B cell (primary cell): ENCODE data around the gene DRD2. TPM values are rescaled to one million over a fixed set of nuclear protein-coding genes. Genes with fewer than 3 reads are reported as not detected.

Source experiments
- ATAC-seq: fragments of 200-7000 bp; cut with Tn5 transposase; one replicate; pipeline ENCODE4 v1.10.0; 2021; ENCODE audit warnings: low read depth, mild to moderate bottlenecking, moderate number of reproducible peaks, moderate library complexity
- CTCF ChIA-PET: fragments of 350-600 bp; sonication (Branson Sonifier 250); formaldehyde crosslinking; loops from one replicate; lab custom pipeline; 2021; ENCODE audit warnings: antibody characterized with exemption, inconsistent platforms; lab: Charles Lee
- POLR2A ChIA-PET: fragments of 350-600 bp; sonication (Branson Sonifier 250); formaldehyde crosslinking; loops from one replicate; lab custom pipeline; 2021; ENCODE audit warnings: antibody characterized with exemption; lab: Charles Lee
- DNase-seq: peaks from one replicate; pipeline ENCODE4 v3.0.0; 2013
- H2AFZ ChIP-seq: 2 replicates; pipeline ENCODE4 v1.6.1; 2012; ENCODE audit warnings: mild to moderate bottlenecking, low read depth, low read length; ENCODE audit not compliant: insufficient read depth, poor library complexity, severe bottlenecking
- H3K27ac ChIP-seq, 2 donors: 1 replicate in 1 of 2; 2 replicates in 1 of 2; pipeline ENCODE4 v1.5.1; 2012 to 2013; ENCODE audit warnings: low read length in 2 of 2, mild to moderate bottlenecking in 2 of 2, moderate library complexity in 1 of 2
- H3K27me3 ChIP-seq, 4 experiments: fragments of 200-600 bp in 1 of 4; sonication (generic) in 1 of 4; replicated peaks in 1 of 4; 1 replicate in 2 of 4; 2 replicates in 2 of 4; pipeline versions ENCODE4 v1.6.1 to v1.7.0; 2013 to 2016; ENCODE audit warnings: low read length in 3 of 4, mild to moderate bottlenecking in 2 of 4, mixed read lengths in 1 of 4, moderate library complexity in 1 of 4; ENCODE audit not compliant: insufficient read depth in 4 of 4, control insufficient read depth in 3 of 4; ENCODE audit errors: control extremely low read depth in 1 of 4
- H3K36me3 ChIP-seq, 2 experiments: replicated peaks in 1 of 2; 1 replicate in 1 of 2; 2 replicates in 1 of 2; pipeline versions ENCODE4 v1.6.1 to v1.7.1; 2013; ENCODE audit warnings: low read length in 1 of 2; ENCODE audit not compliant: insufficient read depth in 2 of 2, control insufficient read depth in 1 of 2; ENCODE audit errors: control extremely low read depth in 1 of 2, extremely low read depth in 1 of 2
- H3K4me1 ChIP-seq, 2 donors: fragments of 200-600 bp in 1 of 2; sonication (generic) in 1 of 2; 1 replicate in 1 of 2; 2 replicates in 1 of 2; pipeline versions ENCODE4 v1.5.1 to v1.6.1; 2013 to 2017; ENCODE audit warnings: low read length in 2 of 2; ENCODE audit not compliant: control insufficient read depth in 2 of 2, insufficient read depth in 2 of 2
- H3K4me2 ChIP-seq: replicated peaks from 2 replicates; pipeline ENCODE3; 2012; ENCODE audit warnings: mild to moderate bottlenecking, low read depth, low read length; ENCODE audit not compliant: poor library complexity, severe bottlenecking
- H3K4me3 ChIP-seq, 5 experiments: fragments of 200-600 bp in 1 of 5; sonication (generic) in 1 of 5; 1 replicate in 3 of 5; 2 replicates in 2 of 5; pipeline versions ENCODE4 v1.5.1 to v1.7.0; 2011 to 2016; ENCODE audit warnings: low read length in 4 of 5, mild to moderate bottlenecking in 4 of 5, low read depth in 2 of 5, control low read depth in 1 of 5, moderate library complexity in 1 of 5; ENCODE audit not compliant: insufficient read depth in 1 of 5; ENCODE audit errors: control extremely low read depth in 1 of 5, extremely low read depth in 1 of 5
- H3K79me2 ChIP-seq: fragments of 200-600 bp; sonication (generic); one replicate; pipeline ENCODE4 v1.6.0; 2016; ENCODE audit warnings: low read length; ENCODE audit not compliant: control insufficient read depth, insufficient read depth
- H3K9ac ChIP-seq: fragments of 200-600 bp; sonication (generic); 2 replicates; pipeline ENCODE4 v1.6.1; 2017; ENCODE audit warnings: mild to moderate bottlenecking, low read length, moderate library complexity
- H3K9me3 ChIP-seq, 3 donors: one replicate each; pipeline versions ENCODE4 v1.6.1 to v1.7.1; 2013; ENCODE audit warnings: low read length in 2 of 3; ENCODE audit not compliant: control insufficient read depth in 2 of 3, insufficient read depth in 1 of 3; ENCODE audit errors: control extremely low read depth in 1 of 3
- H4K20me1 ChIP-seq: 2 replicates; pipeline ENCODE4 v1.6.0; 2012; ENCODE audit warnings: mild to moderate bottlenecking, low read length; ENCODE audit not compliant: insufficient read depth, control insufficient read depth, poor library complexity, severe bottlenecking
- H3K27ac Mint-ChIP-seq: one replicate; pipeline ENCODE4 v1.8.0; 2021; ENCODE audit warnings: mixed read lengths
- H3K27me3 Mint-ChIP-seq: one replicate; pipeline ENCODE4 v1.8.0; 2021; ENCODE audit warnings: mixed read lengths
- H3K4me1 Mint-ChIP-seq: one replicate; pipeline ENCODE4 v1.8.0; 2021; ENCODE audit warnings: mixed read lengths
- H3K4me3 Mint-ChIP-seq: one replicate; pipeline ENCODE4 v1.8.0; 2021; ENCODE audit warnings: mixed read lengths
- H3K9me3 Mint-ChIP-seq: one replicate; pipeline ENCODE4 v1.8.0; 2022; ENCODE audit warnings: mixed read lengths; ENCODE audit not compliant: insufficient read depth
- EZH2 ChIP-seq: IDR thresholded peaks from 2 replicates; pipeline ENCODE4 v1.6.1; 2012; ENCODE audit warnings: borderline replicate concordance, low read depth, mild to moderate bottlenecking, moderate library complexity, low read length; ENCODE audit not compliant: insufficient read depth, poor library complexity, severe bottlenecking
- WGBS: methylation state at CpG from one replicate; pipeline ENCODE4 v1.1.5; 2013; ENCODE audit warnings: missing lambda C conversion rate; ENCODE audit not compliant: insufficient coverage; 5-methylcytosine and 5-hydroxymethylcytosine counted together
- intact Hi-C: fragments of 100-400 bp; cut with micrococcal nuclease; formaldehyde crosslinking; loops from one replicate; pipeline ENCODE4 v1.10.0; 2022
- polyA plus RNA-seq: library from polyadenylated mRNA; depleted of rRNA; stranded (reverse); fragments of >200 nt; gene quantifications from 2 replicates; pipeline ENCODE4 v1.2.3, GENCODE V29; 2012
- total RNA-seq, 2 donors: library from RNA; stranded (reverse); fragments of 120-200 nt in 1 of 2; gene quantifications; 1 replicate in 1 of 2; 2 replicates in 1 of 2; pipeline versions ENCODE4 v1.2.3 to v1.2.4, GENCODE V29; 2013 to 2022
- TF ChIP-seq, protein P1 (sequence below): fragments of 200-600 bp; IDR thresholded peaks from one replicate; pipeline ENCODE4 v1.8.0; 2022; ENCODE audit warnings: antibody characterized with exemption, mild to moderate bottlenecking

The DRD2 gene
- total and polyA plus RNA-seq, 2 donors (not counting 1 experiment from before 2014, with no cell fraction given), result not detected

GRCh38 chr11:113389272-113389671 is 85.9 kb downstream of the DRD2 start:
- no peaks in the 10 kb centered on the region for H3K9me3 Mint-ChIP-seq
- H3K4me3 ChIP-seq, result no peak overlapping the region
- H3K27me3 ChIP-seq, result peaks cover 0 to 31% (median 19%) of the 10 kb centered on the region in 4 experiments
- no peak for ATAC-seq
- H3K9ac ChIP-seq, result no peak overlapping the region
- H4K20me1 ChIP-seq, result no peaks in the 10 kb centered on the region
- H3K4me3 Mint-ChIP-seq, result no peak overlapping the region
- peaks cover 4% of the 10 kb centered on the region for H3K27me3 Mint-ChIP-seq
- no peaks in the 10 kb centered on the region for H3K4me1 Mint-ChIP-seq
- no peak overlapping the region for H3K4me2 ChIP-seq
- H3K4me1 ChIP-seq, result peaks cover 0 to 9% of the 10 kb centered on the region in 2 donors
- no peak overlapping the region for H2AFZ ChIP-seq
- POLR2A ChIA-PET, result no interaction called here
- no peak for DNase-seq
- peaks cover 0 to 11% (median 0%) of the 10 kb centered on the region in 3 donors for H3K9me3 ChIP-seq
- CTCF ChIA-PET, result no interaction called here
- no peak overlapping the region for H3K27ac ChIP-seq
- no peaks in the 10 kb centered on the region for H3K79me2 ChIP-seq
- no peaks in the 10 kb centered on the region for H3K36me3 ChIP-seq
- H3K27ac Mint-ChIP-seq, result no peak overlapping the region
- intact Hi-C loops, result no loop called here
- TF ChIP-seq EZH2, result no peak
- TF ChIP-seq, protein P1, sequence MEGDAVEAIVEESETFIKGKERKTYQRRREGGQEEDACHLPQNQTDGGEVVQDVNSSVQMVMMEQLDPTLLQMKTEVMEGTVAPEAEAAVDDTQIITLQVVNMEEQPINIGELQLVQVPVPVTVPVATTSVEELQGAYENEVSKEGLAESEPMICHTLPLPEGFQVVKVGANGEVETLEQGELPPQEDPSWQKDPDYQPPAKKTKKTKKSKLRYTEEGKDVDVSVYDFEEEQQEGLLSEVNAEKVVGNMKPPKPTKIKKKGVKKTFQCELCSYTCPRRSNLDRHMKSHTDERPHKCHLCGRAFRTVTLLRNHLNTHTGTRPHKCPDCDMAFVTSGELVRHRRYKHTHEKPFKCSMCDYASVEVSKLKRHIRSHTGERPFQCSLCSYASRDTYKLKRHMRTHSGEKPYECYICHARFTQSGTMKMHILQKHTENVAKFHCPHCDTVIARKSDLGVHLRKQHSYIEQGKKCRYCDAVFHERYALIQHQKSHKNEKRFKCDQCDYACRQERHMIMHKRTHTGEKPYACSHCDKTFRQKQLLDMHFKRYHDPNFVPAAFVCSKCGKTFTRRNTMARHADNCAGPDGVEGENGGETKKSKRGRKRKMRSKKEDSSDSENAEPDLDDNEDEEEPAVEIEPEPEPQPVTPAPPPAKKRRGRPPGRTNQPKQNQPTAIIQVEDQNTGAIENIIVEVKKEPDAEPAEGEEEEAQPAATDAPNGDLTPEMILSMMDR, result no peak
- WGBS, result no CpG with 5 or more reads among the region's 3 CpGs

GRCh38 chr11:113387605-113388211 is 87.5 kb downstream of the DRD2 start, which contains the start of gene ANKK1:
TSS of gene ANKK1 (plus strand) at chr11:113387779. CDS start at chr11:113387885, 106 bp downstream.
- H3K36me3 ChIP-seq, result no peaks in the 10 kb centered on the region
- no peak within 1 kb of the TSS for H2AFZ ChIP-seq
- no peaks in the 10 kb centered on the region for H3K79me2 ChIP-seq
- ChIA-PET CTCF (no interaction called here), POLR2A (no interaction called here)
- peaks cover 0 to 11% (median 0%) of the 10 kb centered on the region in 3 donors for H3K9me3 ChIP-seq
- TF ChIP-seq, protein P1, result no peak
- no peak for TF ChIP-seq EZH2
- Mint-ChIP-seq H3K4me1 (no peaks in the 10 kb centered on the region), H3K27ac (no peak within 1 kb of the TSS), H3K9me3 (no peaks in the 10 kb centered on the region), H3K4me3 (no peak within 1 kb of the TSS), H3K27me3 (peaks cover 4% of the 10 kb centered on the region)
- no peak within 1 kb of the TSS for H3K9ac ChIP-seq
- no peak within 1 kb of the TSS for H3K27ac ChIP-seq
- DNase-seq (no peak), ATAC-seq (no peak)
- peaks cover 0 to 9% of the 10 kb centered on the region in 2 donors for H3K4me1 ChIP-seq
- 26% methylated on average over 46 of the region's 46 CpGs for WGBS
- H3K4me2 ChIP-seq, result no peak within 1 kb of the TSS
- no peak within 1 kb of the TSS for H3K4me3 ChIP-seq
- H3K27me3 ChIP-seq, result peaks cover 0 to 28% (median 19%) of the 10 kb centered on the region in 4 experiments
- H4K20me1 ChIP-seq, result no peaks in the 10 kb centered on the region
- intact Hi-C loops, result no loop called here
